CD8-positive, alpha-beta memory T cell (primary cell): ENCODE results near the gene MCL1. TPM values are rescaled to one million over a fixed set of nuclear protein-coding genes. Genes with fewer than 3 reads are reported as not detected.

Experiments
- CTCF ChIA-PET: fragments of 350-600 bp; sonication (Branson Sonifier 250); formaldehyde crosslinking; loops from one replicate; lab custom pipeline; 2021; ENCODE audit warnings: antibody characterized with exemption; lab: Charles Lee
- POLR2A ChIA-PET: fragments of 350-600 bp; sonication (Branson Sonifier 250); formaldehyde crosslinking; loops from one replicate; lab custom pipeline; 2021; ENCODE audit warnings: antibody characterized with exemption; lab: Charles Lee
- DNase-seq, 5 donors: peaks; one replicate each; pipeline versions ENCODE4 v3.0.0 to v3.0.0-alpha.2; 2020 to 2022; ENCODE audit warnings: mixed read lengths in 1 of 5
- H3K27ac ChIP-seq: one replicate; pipeline ENCODE4 v1.7.0; 2013; ENCODE audit warnings: low read depth, mild to moderate bottlenecking, low read length, moderate library complexity
- H3K27me3 ChIP-seq: 2 replicates; pipeline ENCODE4 v1.7.0; 2013; ENCODE audit warnings: low read length, mild to moderate bottlenecking; ENCODE audit not compliant: insufficient read depth, poor library complexity, severe bottlenecking
- H3K36me3 ChIP-seq: 2 replicates; pipeline ENCODE4 v1.7.0; 2013; ENCODE audit warnings: mild to moderate bottlenecking, low read length, moderate library complexity; ENCODE audit not compliant: insufficient read depth
- H3K4me1 ChIP-seq: 2 replicates; pipeline ENCODE4 v1.7.0; 2013; ENCODE audit warnings: mild to moderate bottlenecking, low read length, moderate library complexity; ENCODE audit not compliant: insufficient read depth
- H3K4me3 ChIP-seq: 2 replicates; pipeline ENCODE4 v1.7.0; 2013; ENCODE audit warnings: mild to moderate bottlenecking, low read length
- H3K9me3 ChIP-seq: 2 replicates; pipeline ENCODE4 v1.7.0; 2013; ENCODE audit warnings: mild to moderate bottlenecking, low read length
- H3K27ac Mint-ChIP-seq, 8 donors: one replicate each; pipeline ENCODE4 v1.8.0; 2020 to 2021; ENCODE audit warnings: mixed read lengths in 8 of 8, mild to moderate bottlenecking in 6 of 8, inconsistent platforms in 3 of 8, moderate library complexity in 3 of 8
- H3K27me3 Mint-ChIP-seq, 2 donors: one replicate each; pipeline ENCODE4 v1.8.0; 2020 to 2021; ENCODE audit warnings: mixed read lengths in 2 of 2, mild to moderate bottlenecking in 1 of 2, moderate library complexity in 1 of 2
- H3K36me3 Mint-ChIP-seq, 3 donors: one replicate each; pipeline ENCODE4 v1.8.0; 2020 to 2021; ENCODE audit warnings: mixed read lengths in 3 of 3, inconsistent platforms in 1 of 3, mild to moderate bottlenecking in 1 of 3
- H3K4me1 Mint-ChIP-seq, 3 donors: one replicate each; pipeline ENCODE4 v1.8.0; 2020 to 2021; ENCODE audit warnings: mixed read lengths in 3 of 3, inconsistent platforms in 1 of 3, mild to moderate bottlenecking in 1 of 3
- H3K4me3 Mint-ChIP-seq, 7 donors: one replicate each; pipeline ENCODE4 v1.8.0; 2020 to 2021; ENCODE audit warnings: mixed read lengths in 7 of 7, mild to moderate bottlenecking in 6 of 7, moderate library complexity in 4 of 7, inconsistent platforms in 2 of 7
- H3K9me3 Mint-ChIP-seq, 5 donors: one replicate each; pipeline ENCODE4 v1.8.0; 2020 to 2022; ENCODE audit warnings: mixed read lengths in 5 of 5, mild to moderate bottlenecking in 3 of 5, moderate library complexity in 2 of 5, inconsistent platforms in 1 of 5
- polyA plus RNA-seq: library from polyadenylated mRNA; unstranded; fragments of 300-500 nt; fragmentation: Illumina TruSeq; gene quantifications from one replicate; pipeline ENCODE4 v1.2.3, GENCODE V29; 2021
- total RNA-seq, 2 experiments: library from RNA; stranded (reverse); gene quantifications; one replicate each; pipeline ENCODE4 v1.2.3, GENCODE V29; 2021

Gene MCL1
- total and polyA plus RNA-seq, 3 experiments from 2014 or later, result 168 to 216 (median 211) TPM

- CTCF ChIA-PET, result interaction anchor here (0.7 kb wide), 1 partner anchor 75 kb away, joined by 3 read pairs; no protein-coding TSS in a partner anchor
- H3K27me3 ChIP-seq, result no peaks in the 10 kb centered on the region
- H3K27me3 Mint-ChIP-seq, result peaks cover 26 to 38% of the 10 kb centered on the region in 2 donors
- H3K4me1 ChIP-seq, result peaks cover 4% of the 10 kb centered on the region
- H3K27ac Mint-ChIP-seq, result no peak overlapping the region
- H3K36me3 Mint-ChIP-seq, result no peaks in the 10 kb centered on the region
- no peak overlapping the region for H3K4me3 Mint-ChIP-seq
- no peaks in the 10 kb centered on the region for H3K36me3 ChIP-seq
- H3K9me3 Mint-ChIP-seq, result no peaks in the 10 kb centered on the region
- POLR2A ChIA-PET, result no interaction called here
- H3K9me3 ChIP-seq, result no peaks in the 10 kb centered on the region
- H3K4me1 Mint-ChIP-seq, result peaks cover 4 to 12% (median 7%) of the 10 kb centered on the region in 3 donors
- peak overlapping the region; percentile 51 for H3K27ac ChIP-seq
- no peak for DNase-seq
- H3K4me3 ChIP-seq, result no peak overlapping the region
These were observed 33.9 kb downstream of the MCL1 start for GRCh38 chr1:150545486-150546032.

GRCh38 chr1:150544204-150544603, 35.2 kb downstream of the MCL1 start:
- H3K9me3 ChIP-seq, result no peaks in the 10 kb centered on the region
- CTCF ChIA-PET, result interaction anchor here (0.6 to 1.2 kb wide), 2 partner anchors 16 to 707 kb away, joined by 4 to 6 read pairs; no protein-coding TSS in a partner anchor
- POLR2A ChIA-PET, result no interaction called here

GRCh38 chr1:150543500-150544143, 35.8 kb downstream of the MCL1 start:
- DNase-seq, result no peak
- peaks cover 27 to 36% of the 10 kb centered on the region in 2 donors for H3K27me3 Mint-ChIP-seq

More at GRCh38 chr1:150544204-150544603, 35.2 kb downstream of the MCL1 start:
- Histone ChIP-seq H3K4me3 (no peak overlapping the region), H3K4me1 (peaks cover 4% of the 10 kb centered on the region), H3K27me3 (no peaks in the 10 kb centered on the region), H3K36me3 (no peaks in the 10 kb centered on the region), H3K27ac (no peak overlapping the region)
- no peaks in the 10 kb centered on the region for H3K36me3 Mint-ChIP-seq
- H3K4me3 Mint-ChIP-seq, result no peak overlapping the region
- H3K27me3 Mint-ChIP-seq, result peaks cover 26 to 33% of the 10 kb centered on the region in 2 donors
- H3K27ac Mint-ChIP-seq, result no peak overlapping the region
- H3K4me1 Mint-ChIP-seq, result peaks cover 4 to 5% (median 4%) of the 10 kb centered on the region in 3 donors
- no peak for DNase-seq
- H3K9me3 Mint-ChIP-seq, result no peaks in the 10 kb centered on the region

GRCh38 chr1:150537732-150538684, 41.4 kb downstream of the MCL1 start:
- no peak for DNase-seq
- H3K27ac Mint-ChIP-seq, result peak overlapping the region in 1 of 8 donors; percentile 91
- H3K36me3 Mint-ChIP-seq, result peaks cover 0 to 1% (median 0%) of the 10 kb centered on the region in 3 donors
- peaks cover 10 to 14% of the 10 kb centered on the region in 2 donors for H3K27me3 Mint-ChIP-seq
- Histone ChIP-seq H3K36me3 (no peaks in the 10 kb centered on the region), H3K9me3 (no peaks in the 10 kb centered on the region), H3K27me3 (no peaks in the 10 kb centered on the region), H3K4me1 (no peaks in the 10 kb centered on the region), H3K27ac (no peak overlapping the region), H3K4me3 (no peak overlapping the region)
- CTCF ChIA-PET, result interaction anchor here (1.4 kb wide), 1 partner anchor 458 kb away, joined by 5 read pairs; no protein-coding TSS in a partner anchor
- H3K4me3 Mint-ChIP-seq, result no peak overlapping the region
- POLR2A ChIA-PET, result no interaction called here
- no peaks in the 10 kb centered on the region for H3K9me3 Mint-ChIP-seq
- H3K4me1 Mint-ChIP-seq, result no peaks in the 10 kb centered on the region

More at GRCh38 chr1:150543500-150544143, 35.8 kb downstream of the MCL1 start:
- Histone ChIP-seq H3K9me3 (no peaks in the 10 kb centered on the region), H3K36me3 (no peaks in the 10 kb centered on the region), H3K27ac (no peak overlapping the region), H3K27me3 (no peaks in the 10 kb centered on the region), H3K4me3 (no peak overlapping the region), H3K4me1 (peaks cover 3% of the 10 kb centered on the region)
- peaks cover 4% of the 10 kb centered on the region in 3 donors for H3K4me1 Mint-ChIP-seq
- ChIA-PET POLR2A (no interaction called here), CTCF (interaction anchor here (0.6 to 1.2 kb wide), 3 partner anchors 11 to 707 kb away, joined by 4 to 6 read pairs (median 4); no protein-coding TSS in a partner anchor)
- no peaks in the 10 kb centered on the region for H3K36me3 Mint-ChIP-seq
- H3K9me3 Mint-ChIP-seq, result no peaks in the 10 kb centered on the region
- H3K27ac Mint-ChIP-seq, result no peak overlapping the region
- H3K4me3 Mint-ChIP-seq, result no peak overlapping the region

- no peak overlapping the region for H3K27ac ChIP-seq
- CTCF ChIA-PET, result interaction anchor here (1.0 kb wide), 1 partner anchor 23 kb away, joined by 5 read pairs; no protein-coding TSS in a partner anchor
- H3K27me3 Mint-ChIP-seq, result peaks cover 6 to 8% of the 10 kb centered on the region in 2 donors
- no peaks in the 10 kb centered on the region for H3K36me3 ChIP-seq
- peaks cover 0 to 3% (median 0%) of the 10 kb centered on the region in 3 donors for H3K4me1 Mint-ChIP-seq
- POLR2A ChIA-PET, result no interaction called here
- no peak overlapping the region for H3K4me3 ChIP-seq
- H3K4me1 ChIP-seq, result no peaks in the 10 kb centered on the region
- no peaks in the 10 kb centered on the region for H3K9me3 ChIP-seq
- no peaks in the 10 kb centered on the region for H3K9me3 Mint-ChIP-seq
- no peak for DNase-seq
- no peak overlapping the region for H3K4me3 Mint-ChIP-seq
- no peaks in the 10 kb centered on the region for H3K27me3 ChIP-seq
- H3K36me3 Mint-ChIP-seq, result peaks cover 0 to 1% (median 0%) of the 10 kb centered on the region in 3 donors
- H3K27ac Mint-ChIP-seq, result peak overlapping the region in 1 of 8 donors; percentile 65
These were observed 42.3 kb downstream of the MCL1 start for GRCh38 chr1:150536836-150537731.

- Mint-ChIP-seq H3K27ac (peak overlapping the region in 1 of 8 donors; percentile 79), H3K36me3 (peaks cover 0 to 1% (median 0%) of the 10 kb centered on the region in 3 donors), H3K4me1 (peaks cover 0 to 3% (median 0%) of the 10 kb centered on the region in 3 donors), H3K27me3 (peaks cover 6 to 8% of the 10 kb centered on the region in 2 donors), H3K9me3 (no peaks in the 10 kb centered on the region), H3K4me3 (no peak overlapping the region)
- ChIA-PET CTCF (interaction anchor here (1.0 kb wide), 1 partner anchor 24 kb away, joined by 5 read pairs; no protein-coding TSS in a partner anchor), POLR2A (interaction anchor here (0.5 kb wide), 1 partner anchor 14 kb away, joined by 5 read pairs; no protein-coding TSS in a partner anchor)
- Histone ChIP-seq H3K9me3 (no peaks in the 10 kb centered on the region), H3K4me1 (no peaks in the 10 kb centered on the region), H3K27ac (no peak overlapping the region), H3K36me3 (no peaks in the 10 kb centered on the region), H3K4me3 (no peak overlapping the region), H3K27me3 (no peaks in the 10 kb centered on the region)
- no peak for DNase-seq
These were observed 43.7 kb downstream of the MCL1 start for GRCh38 chr1:150535511-150536287.
